BE2C (cell line): ENCODE results near the gene TNFAIP2.
"Not testable (repeated sequence)": the region's sequence is repeated elsewhere in the genome, so short reads cannot be mapped to it uniquely, and the experiment has no call there.

Source experiments
- DNase-seq: peaks from one replicate; pipeline ENCODE4 v3.0.0-alpha.2; 2020
- H3K27me3 ChIP-seq: fragments of 250-450 bp; sonication (Bioruptor Pico); 2 replicates; pipeline ENCODE4 v1.5.1; 2020; ENCODE audit warnings: mild to moderate bottlenecking
- H3K36me3 ChIP-seq: fragments of 250-450 bp; sonication (Bioruptor Pico); 2 replicates; pipeline ENCODE4 v1.5.1; 2020; ENCODE audit warnings: mild to moderate bottlenecking
- H3K4me1 ChIP-seq: fragments of 250-450 bp; sonication (Bioruptor Pico); 2 replicates; pipeline ENCODE4 v1.5.1; 2020
- H3K4me3 ChIP-seq: 2 replicates; pipeline ENCODE4 v1.5.1; 2011; ENCODE audit warnings: low read depth, low read length
- H3K9me3 ChIP-seq: fragments of 250-450 bp; sonication (Bioruptor Pico); 2 replicates; pipeline ENCODE4 v1.5.1; 2020
- TF ChIP-seq, protein P1 (sequence below): IDR thresholded peaks from 2 replicates; pipeline ENCODE4 v1.5.1; 2012; ENCODE audit warnings: mild to moderate bottlenecking, low read depth, low read length

Gene TNFAIP2

DNA sequence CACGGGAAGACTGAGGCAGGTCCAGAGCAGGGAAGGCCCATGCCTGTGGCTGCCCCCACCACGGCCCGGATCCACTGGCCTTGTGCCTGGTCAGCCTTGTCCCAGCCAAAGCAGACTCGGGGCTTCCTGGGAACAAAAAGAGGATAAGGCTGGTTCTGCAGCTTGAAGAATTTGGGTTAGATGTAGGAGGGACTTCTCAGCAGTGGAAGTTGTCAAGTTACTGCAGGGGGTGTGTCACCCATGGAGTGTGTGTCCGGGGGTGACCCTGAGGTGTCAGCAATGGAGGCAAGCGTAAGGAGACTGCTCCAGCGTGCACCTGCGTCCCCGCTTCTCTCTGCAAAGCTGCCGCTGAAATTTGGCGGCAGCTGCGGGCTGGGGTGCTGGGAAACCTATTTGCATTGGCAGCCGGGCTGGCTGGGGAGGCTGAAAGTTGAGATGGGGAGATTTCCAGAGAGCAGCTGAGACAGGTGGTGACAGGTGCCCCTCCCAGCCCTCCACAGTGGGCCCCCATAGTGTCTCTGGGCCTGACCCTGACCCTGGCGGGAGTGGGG lies 12.5 kb upstream of the TNFAIP2 start:
- TF ChIP-seq, protein P1, sequence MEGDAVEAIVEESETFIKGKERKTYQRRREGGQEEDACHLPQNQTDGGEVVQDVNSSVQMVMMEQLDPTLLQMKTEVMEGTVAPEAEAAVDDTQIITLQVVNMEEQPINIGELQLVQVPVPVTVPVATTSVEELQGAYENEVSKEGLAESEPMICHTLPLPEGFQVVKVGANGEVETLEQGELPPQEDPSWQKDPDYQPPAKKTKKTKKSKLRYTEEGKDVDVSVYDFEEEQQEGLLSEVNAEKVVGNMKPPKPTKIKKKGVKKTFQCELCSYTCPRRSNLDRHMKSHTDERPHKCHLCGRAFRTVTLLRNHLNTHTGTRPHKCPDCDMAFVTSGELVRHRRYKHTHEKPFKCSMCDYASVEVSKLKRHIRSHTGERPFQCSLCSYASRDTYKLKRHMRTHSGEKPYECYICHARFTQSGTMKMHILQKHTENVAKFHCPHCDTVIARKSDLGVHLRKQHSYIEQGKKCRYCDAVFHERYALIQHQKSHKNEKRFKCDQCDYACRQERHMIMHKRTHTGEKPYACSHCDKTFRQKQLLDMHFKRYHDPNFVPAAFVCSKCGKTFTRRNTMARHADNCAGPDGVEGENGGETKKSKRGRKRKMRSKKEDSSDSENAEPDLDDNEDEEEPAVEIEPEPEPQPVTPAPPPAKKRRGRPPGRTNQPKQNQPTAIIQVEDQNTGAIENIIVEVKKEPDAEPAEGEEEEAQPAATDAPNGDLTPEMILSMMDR: no peak
- H3K4me3 ChIP-seq: no peak overlapping the region
- no peaks in the 10 kb centered on the region; the same call in none of the 2 replicates for H3K4me1 ChIP-seq
- no peaks in the 10 kb centered on the region for H3K9me3 ChIP-seq
- no peaks in the 10 kb centered on the region for H3K36me3 ChIP-seq
- H3K27me3 ChIP-seq: no peaks in the 10 kb centered on the region
- no peak for DNase-seq

DNA sequence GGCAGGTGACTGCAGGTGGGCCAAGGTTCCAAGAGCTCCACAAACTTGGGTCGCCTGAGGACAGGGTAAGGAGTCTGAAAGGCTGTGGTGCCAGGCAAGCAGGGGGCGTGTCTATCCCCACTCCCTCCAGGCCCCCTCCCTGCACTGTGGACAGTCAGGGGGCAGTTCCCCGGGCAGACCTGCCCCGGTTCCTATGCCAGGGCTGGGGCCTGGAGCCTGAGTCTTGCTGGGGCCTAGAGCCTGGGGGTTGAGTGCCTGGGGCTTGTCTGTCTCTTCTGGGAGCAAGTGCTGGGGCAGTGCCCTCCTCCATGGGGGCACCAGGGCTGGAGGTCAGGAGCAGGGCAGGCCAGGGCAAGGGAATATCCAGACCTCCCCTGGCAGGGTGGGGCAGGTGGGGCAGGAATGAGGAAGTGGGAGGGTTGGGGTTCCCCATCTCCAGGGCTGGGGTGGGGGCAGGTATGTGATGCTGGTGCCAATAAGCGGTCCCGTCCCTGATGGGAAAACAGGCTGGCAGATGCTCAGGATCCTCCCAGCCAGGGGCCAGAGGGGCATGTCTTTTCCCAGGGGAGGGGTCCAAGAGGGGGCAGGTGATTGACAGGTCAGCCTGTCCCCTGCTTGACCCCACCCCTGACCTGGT lies 11.9 kb upstream of the TNFAIP2 start:
- Histone ChIP-seq H3K27me3 (no peaks in the 10 kb centered on the region), H3K4me1 (no peaks in the 10 kb centered on the region; the same call in none of the 2 replicates), H3K9me3 (no peaks in the 10 kb centered on the region), H3K36me3 (no peaks in the 10 kb centered on the region), H3K4me3 (no peak overlapping the region)
- TF ChIP-seq, protein P1: no peak
- DNase-seq: no peak

DNA sequence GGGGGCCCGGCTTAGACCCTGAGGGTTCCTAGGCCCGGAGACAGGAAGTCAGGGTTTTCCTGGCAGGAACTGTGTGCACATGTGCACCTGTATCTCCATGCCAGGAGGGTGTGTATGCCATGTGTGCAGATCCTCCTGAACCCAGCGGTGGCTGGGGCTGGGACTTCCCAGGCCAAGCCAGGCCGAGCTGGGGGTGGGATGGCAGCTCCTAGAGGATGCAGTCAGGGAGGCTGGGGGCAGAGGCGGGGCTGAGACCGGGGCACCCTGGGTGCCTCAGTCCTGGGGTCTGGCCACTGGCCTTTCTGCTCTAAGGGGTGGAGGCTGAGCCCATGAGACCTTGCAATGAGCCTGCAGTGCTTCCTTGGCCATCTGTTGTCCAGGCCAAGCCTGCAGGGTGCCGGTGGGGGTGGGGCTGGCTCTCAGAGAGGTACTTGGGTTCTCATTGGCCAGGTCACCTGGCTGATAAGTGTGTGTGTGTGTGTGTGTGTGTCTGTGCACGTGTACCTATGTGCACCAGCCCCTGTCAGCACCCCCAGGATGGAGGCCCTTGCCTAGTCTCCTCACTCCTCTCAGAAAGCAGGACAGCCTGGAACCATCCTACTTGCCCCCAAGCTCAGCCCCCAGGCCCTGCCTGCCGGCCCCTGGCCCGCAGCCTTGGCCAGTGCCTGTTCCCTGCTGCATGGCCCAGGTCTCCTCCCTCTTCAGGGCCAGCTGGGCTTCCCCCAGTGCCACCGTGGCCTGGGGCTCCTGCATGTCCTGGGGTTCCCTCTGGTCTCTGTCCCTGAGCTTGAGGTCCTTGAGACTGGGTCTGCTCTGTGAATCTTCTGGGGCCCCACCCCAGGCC lies 10.6 kb upstream of the TNFAIP2 start:
- Histone ChIP-seq H3K27me3 (no peaks in the 10 kb centered on the region), H3K4me1 (no peaks in the 10 kb centered on the region; the same call in none of the 2 replicates), H3K9me3 (no peaks in the 10 kb centered on the region), H3K4me3 (no peak overlapping the region), H3K36me3 (no peaks in the 10 kb centered on the region)
- TF ChIP-seq, protein P1: no peak
- no peak for DNase-seq

DNA sequence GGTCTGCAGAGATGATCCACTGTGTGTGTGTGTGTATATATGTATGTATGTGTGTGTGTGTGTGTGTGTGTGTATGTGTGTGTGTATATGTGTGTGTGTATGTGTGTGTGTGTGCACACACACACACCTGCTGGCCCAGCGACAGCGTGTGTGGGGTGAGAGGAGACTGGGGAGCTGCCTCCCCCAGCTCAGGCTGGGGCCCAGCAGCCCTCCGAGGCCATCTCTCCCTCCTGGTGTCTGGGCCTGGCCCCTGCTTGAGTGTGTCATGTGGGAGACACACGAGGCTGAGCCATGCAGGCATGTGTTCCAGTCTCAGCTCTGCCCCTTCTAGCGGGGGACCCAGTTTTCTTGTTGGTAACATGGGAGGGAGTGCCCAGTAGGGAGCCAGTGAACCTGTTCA lies 10.0 kb upstream of the TNFAIP2 start:
- H3K4me3 ChIP-seq: no peak overlapping the region
- no peaks in the 10 kb centered on the region for H3K36me3 ChIP-seq
- TF ChIP-seq, protein P1: no peak
- H3K4me1 ChIP-seq: peaks cover 2% of the 10 kb centered on the region
- H3K9me3 ChIP-seq: no peaks in the 10 kb centered on the region
- H3K27me3 ChIP-seq: no peaks in the 10 kb centered on the region
- DNase-seq: no peak

DNA sequence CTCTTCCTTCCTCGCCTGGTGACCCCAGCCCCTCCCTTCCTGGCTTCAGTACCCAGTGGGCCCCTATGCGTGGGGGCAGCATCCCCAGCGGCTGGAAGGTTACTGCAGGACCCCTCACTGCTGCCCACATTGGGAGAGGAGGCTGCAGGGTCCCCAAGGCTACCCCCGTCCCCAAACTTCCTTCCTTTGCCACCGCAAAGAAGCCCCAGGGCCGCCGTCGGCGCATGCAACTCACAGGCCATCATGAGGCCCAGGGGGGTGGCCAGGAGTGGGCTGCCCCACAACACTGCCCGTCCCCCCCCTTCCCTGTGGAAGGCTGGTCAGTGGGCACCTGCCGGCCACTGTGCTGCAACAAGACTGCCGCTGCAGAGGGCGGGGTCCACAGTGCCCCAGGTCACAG lies 9.5 kb upstream of the TNFAIP2 start:
- TF ChIP-seq, protein P1: no peak
- no peaks in the 10 kb centered on the region for H3K9me3 ChIP-seq
- H3K36me3 ChIP-seq: no peaks in the 10 kb centered on the region
- peaks cover 3% of the 10 kb centered on the region for H3K4me1 ChIP-seq
- no peak overlapping the region for H3K4me3 ChIP-seq
- DNase-seq: no peak
- H3K27me3 ChIP-seq: no peaks in the 10 kb centered on the region

DNA sequence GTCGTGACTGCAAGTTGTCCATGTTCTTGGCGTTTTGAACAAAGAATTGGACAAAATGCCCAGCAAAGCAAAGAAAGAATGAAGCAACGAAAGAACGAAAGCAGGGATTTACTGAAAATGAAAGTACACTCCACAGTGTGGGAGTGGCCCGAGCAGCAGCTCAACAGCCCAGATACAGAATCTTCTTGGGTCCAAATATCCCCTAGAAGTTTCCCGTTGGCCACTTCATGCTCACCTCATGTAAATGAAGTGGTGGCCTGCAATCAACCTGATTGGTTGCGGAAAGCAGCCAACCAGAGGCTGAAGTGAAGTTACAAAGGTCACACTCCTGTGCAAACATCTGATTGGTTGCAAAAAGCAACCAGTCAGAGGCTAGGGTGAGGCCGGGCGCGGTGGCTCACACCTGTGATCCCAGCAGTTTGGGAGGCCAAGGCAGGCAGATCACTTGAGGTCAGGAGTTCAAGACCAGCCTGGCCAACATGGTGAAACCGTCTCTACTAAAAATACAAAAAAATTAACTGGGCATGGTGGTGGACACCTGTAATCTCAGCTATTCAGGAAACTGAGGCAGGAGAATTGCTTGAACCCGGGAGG lies 8.1 kb upstream of the TNFAIP2 start:
- not testable (repeated sequence) for H3K4me3 ChIP-seq, H3K36me3 ChIP-seq, H3K9me3 ChIP-seq, DNase-seq, H3K27me3 ChIP-seq, H3K4me1 ChIP-seq
